Spleen (tissue), 11 donors: Measurements from ENCODE around the gene TMEM255B. TPM values are rescaled to one million over a fixed set of nuclear protein-coding genes. Genes with fewer than 3 reads are reported as not detected.

Experiments used
- DNase-seq: peaks from one replicate; pipeline ENCODE4 v3.0.0-alpha.2; 2020
- H3K27ac ChIP-seq, 8 donors: fragments of 200-600 bp; sonication (generic) in 7 of 8; 1 replicate in 4 of 8; 2 replicates in 4 of 8; pipeline versions ENCODE4 v1.5.0 to v1.8.0; 2016 to 2021; ENCODE audit warnings: inconsistent platforms in 4 of 8, mild to moderate bottlenecking in 4 of 8, moderate library complexity in 1 of 8
- H3K27me3 ChIP-seq, 7 donors: fragments of 200-600 bp; sonication (generic) in 6 of 7; replicated peaks in 1 of 7; 1 replicate in 4 of 7; 2 replicates in 3 of 7; pipeline versions ENCODE4 v1.5.0 to v1.8.0; 2016 to 2021; ENCODE audit warnings: inconsistent platforms in 3 of 7, mild to moderate bottlenecking in 1 of 7
- H3K36me3 ChIP-seq, 6 donors: fragments of 200-600 bp; sonication (generic) in 5 of 6; 1 replicate in 4 of 6; 2 replicates in 2 of 6; pipeline versions ENCODE4 v1.5.0 to v1.8.0; 2016 to 2021; ENCODE audit warnings: inconsistent platforms in 2 of 6
- H3K4me1 ChIP-seq, 6 donors: fragments of 200-600 bp; sonication (generic) in 5 of 6; 1 replicate in 3 of 6; 2 replicates in 3 of 6; pipeline versions ENCODE4 v1.5.0 to v1.8.0; 2016 to 2021; ENCODE audit warnings: inconsistent platforms in 3 of 6
- H3K4me3 ChIP-seq, 8 donors: fragments of 200-600 bp; sonication (generic) in 7 of 8; 1 replicate in 4 of 8; 2 replicates in 4 of 8; pipeline versions ENCODE4 v1.5.0 to v1.8.0; 2016 to 2021; ENCODE audit warnings: inconsistent platforms in 4 of 8, mild to moderate bottlenecking in 4 of 8, moderate library complexity in 2 of 8
- H3K9me3 ChIP-seq, 8 donors: fragments of 200-600 bp; sonication (generic) in 7 of 8; 1 replicate in 4 of 8; 2 replicates in 4 of 8; pipeline versions ENCODE4 v1.5.0 to v1.8.0; 2016 to 2021; ENCODE audit warnings: inconsistent platforms in 4 of 8
- POLR2A ChIP-seq, 3 donors: fragments of 450-650 bp; IDR thresholded peaks; one replicate each; pipeline ENCODE4 v1.5.1; 2017; ENCODE audit warnings: antibody characterized with exemption in 3 of 3, mild to moderate bottlenecking in 1 of 3
- POLR2AphosphoS5 ChIP-seq, 3 donors: sonication (generic); formaldehyde crosslinking; IDR thresholded peaks; one replicate each; pipeline ENCODE4 v1.5.1; 2017; ENCODE audit warnings: antibody characterized with exemption in 3 of 3
- WGBS, 5 donors: extraction: QIAGEN DNeasy Blood & Tissue Kit in 3 of 5; methylation state at CpG; one replicate each; pipeline versions ENCODE4 v1.1.5 to v1.1.7; 2013 to 2018; 5-methylcytosine and 5-hydroxymethylcytosine counted together
- intact Hi-C: fragments of 100-400 bp; cut with DNase I; formaldehyde crosslinking; loops from one replicate; pipeline ENCODE4 v1.15.0; 2023; ENCODE audit warnings: low total_unique reads
- polyA plus RNA-seq, 3 donors: library from polyadenylated mRNA; stranded (reverse); fragments of 200-250 nt; gene quantifications; one replicate each; pipeline ENCODE4 v1.2.1, GENCODE V29; 2013
- total RNA-seq, 7 donors: library from RNA; depleted of rRNA in 3 of 7; stranded (reverse); fragments of >200 nt in 3 of 7; fragmentation: NEBNext Ultra II Directional in 4 of 7; extraction: Animal tissue kit (Norgen Biotek cat#: 25700) in 4 of 7; gene quantifications; one replicate each; pipeline versions ENCODE4 v1.1.0 to v1.2.1, GENCODE V29; 2016 to 2021
- TF ChIP-seq, protein P1 (sequence below), 11 experiments: fragments of 200-600 bp in 7 of 11; fragments of 450-650 bp in 4 of 11; sonication (generic) in 4 of 11; IDR thresholded peaks in 8 of 11; conservative IDR thresholded peaks in 3 of 11; 1 replicate in 7 of 11; 2 replicates in 4 of 11; pipeline versions ENCODE4 v1.4.0 to v1.8.0; 2016 to 2021; ENCODE audit warnings: antibody characterized with exemption in 11 of 11, inconsistent platforms in 4 of 11, mild to moderate bottlenecking in 1 of 11
- donor health status: healthy with polysubstance abuse.
- donor health status: DM: no; HTN: no; CAD: no; lungs with moderate emphysema.
- donor health status: DM: no; HTN: no; CAD: no.
- donor health status: Bipolar disorder and iron deficiency.
- donor health status: healthy.
- donor health status: DM: no; HTN: no; CAD: no.
- donor health status: DM: yes; HTN: yes; CAD: no.

The TMEM255B gene
- total and polyA plus RNA-seq, 10 donors = 5.7 to 26.9 (median 12.3) TPM

DNA sequence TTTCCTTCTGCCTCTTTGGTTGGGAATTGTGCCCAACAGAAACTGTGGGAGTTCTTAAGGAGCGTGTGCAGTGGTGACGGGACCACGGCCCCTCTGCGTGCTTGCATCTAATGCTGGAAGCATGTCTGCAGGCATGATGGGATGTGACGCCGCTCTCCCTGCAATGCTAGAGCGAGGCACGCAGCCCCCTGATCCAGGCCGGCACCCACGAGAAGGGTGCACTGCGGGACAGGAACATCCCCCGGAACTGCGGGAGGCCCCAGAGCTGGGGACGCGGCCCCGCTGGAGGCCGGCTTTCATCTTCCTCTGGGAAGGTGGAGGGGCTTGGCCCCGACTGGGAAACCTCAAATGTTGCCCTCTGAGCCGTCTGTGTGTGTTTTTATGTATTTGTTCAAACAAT is 32.7 kb downstream of the TMEM255B start:
- peaks cover 0 to 6% (median 0%) of the 10 kb centered on the region in 7 donors for H3K27me3 ChIP-seq
- 77 to 86% (median 79%) methylated on average over 17 to 19 of the region's 19 CpGs for WGBS, 5 donors
- intact Hi-C loops = no loop called here
- H3K4me1 ChIP-seq = no peaks in the 10 kb centered on the region
- peaks cover 0 to 17% (median 0%) of the 10 kb centered on the region in 6 donors for H3K36me3 ChIP-seq
- H3K27ac ChIP-seq = no peak overlapping the region
- peak; percentile 56 for DNase-seq
- no peaks in the 10 kb centered on the region for H3K9me3 ChIP-seq
- TF ChIP-seq POLR2AphosphoS5 (IDR thresholded peaks at IDR 0.05) (no peak), POLR2A (IDR thresholded peaks at IDR 0.05) (no peak)
- TF ChIP-seq, protein P1, sequence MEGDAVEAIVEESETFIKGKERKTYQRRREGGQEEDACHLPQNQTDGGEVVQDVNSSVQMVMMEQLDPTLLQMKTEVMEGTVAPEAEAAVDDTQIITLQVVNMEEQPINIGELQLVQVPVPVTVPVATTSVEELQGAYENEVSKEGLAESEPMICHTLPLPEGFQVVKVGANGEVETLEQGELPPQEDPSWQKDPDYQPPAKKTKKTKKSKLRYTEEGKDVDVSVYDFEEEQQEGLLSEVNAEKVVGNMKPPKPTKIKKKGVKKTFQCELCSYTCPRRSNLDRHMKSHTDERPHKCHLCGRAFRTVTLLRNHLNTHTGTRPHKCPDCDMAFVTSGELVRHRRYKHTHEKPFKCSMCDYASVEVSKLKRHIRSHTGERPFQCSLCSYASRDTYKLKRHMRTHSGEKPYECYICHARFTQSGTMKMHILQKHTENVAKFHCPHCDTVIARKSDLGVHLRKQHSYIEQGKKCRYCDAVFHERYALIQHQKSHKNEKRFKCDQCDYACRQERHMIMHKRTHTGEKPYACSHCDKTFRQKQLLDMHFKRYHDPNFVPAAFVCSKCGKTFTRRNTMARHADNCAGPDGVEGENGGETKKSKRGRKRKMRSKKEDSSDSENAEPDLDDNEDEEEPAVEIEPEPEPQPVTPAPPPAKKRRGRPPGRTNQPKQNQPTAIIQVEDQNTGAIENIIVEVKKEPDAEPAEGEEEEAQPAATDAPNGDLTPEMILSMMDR (IDR thresholded peaks at IDR 0.05 in 8 of 11, conservative IDR thresholded peaks at IDR 0.05 in 3 of 11) = no peak
- H3K4me3 ChIP-seq = no peak overlapping the region

DNA sequence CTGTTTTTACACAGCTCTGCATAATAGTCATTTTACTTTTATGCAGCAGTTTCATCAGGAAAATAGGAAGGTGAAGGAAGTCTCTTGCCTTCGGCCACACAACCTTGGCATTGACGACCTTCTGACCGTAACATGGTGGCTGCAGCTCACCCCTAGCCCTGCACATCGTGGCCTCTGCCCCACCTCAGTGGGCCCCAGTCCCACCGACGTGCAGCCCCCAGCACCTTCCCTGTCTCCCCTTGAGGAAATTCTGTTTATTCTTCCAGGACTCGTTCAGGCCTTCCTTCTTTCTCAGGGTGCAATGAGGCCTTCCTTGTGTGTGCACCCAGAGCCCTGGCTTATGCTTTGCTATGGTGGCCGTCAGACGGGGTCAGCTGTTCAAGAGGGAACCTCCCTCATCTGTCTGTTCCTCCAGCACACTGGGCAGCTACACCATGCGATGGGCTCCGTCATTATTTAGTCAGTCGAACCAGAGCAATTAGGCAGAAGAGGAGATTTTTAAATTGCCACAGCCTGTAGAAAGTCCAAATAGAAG is 33.3 kb downstream of the TMEM255B start:
- Histone ChIP-seq H3K4me3 (no peak overlapping the region), H3K4me1 (no peaks in the 10 kb centered on the region), H3K9me3 (no peaks in the 10 kb centered on the region), H3K27me3 (peaks cover 0 to 6% (median 0%) of the 10 kb centered on the region in 7 donors), H3K27ac (no peak overlapping the region), H3K36me3 (peaks cover 0 to 23% (median 0%) of the 10 kb centered on the region in 6 donors)
- no peak for TF ChIP-seq POLR2AphosphoS5 (IDR thresholded peaks at IDR 0.05)
- no peak for TF ChIP-seq POLR2A (IDR thresholded peaks at IDR 0.05)
- TF ChIP-seq, protein P1 (IDR thresholded peaks at IDR 0.05 in 8 of 11, conservative IDR thresholded peaks at IDR 0.05 in 3 of 11) = no peak
- WGBS, 5 donors = 67 to 80% (median 79%) methylated on average over 12 of the region's 12 CpGs
- DNase-seq = peak; percentile 52
- intact Hi-C loops = no loop called here

DNA sequence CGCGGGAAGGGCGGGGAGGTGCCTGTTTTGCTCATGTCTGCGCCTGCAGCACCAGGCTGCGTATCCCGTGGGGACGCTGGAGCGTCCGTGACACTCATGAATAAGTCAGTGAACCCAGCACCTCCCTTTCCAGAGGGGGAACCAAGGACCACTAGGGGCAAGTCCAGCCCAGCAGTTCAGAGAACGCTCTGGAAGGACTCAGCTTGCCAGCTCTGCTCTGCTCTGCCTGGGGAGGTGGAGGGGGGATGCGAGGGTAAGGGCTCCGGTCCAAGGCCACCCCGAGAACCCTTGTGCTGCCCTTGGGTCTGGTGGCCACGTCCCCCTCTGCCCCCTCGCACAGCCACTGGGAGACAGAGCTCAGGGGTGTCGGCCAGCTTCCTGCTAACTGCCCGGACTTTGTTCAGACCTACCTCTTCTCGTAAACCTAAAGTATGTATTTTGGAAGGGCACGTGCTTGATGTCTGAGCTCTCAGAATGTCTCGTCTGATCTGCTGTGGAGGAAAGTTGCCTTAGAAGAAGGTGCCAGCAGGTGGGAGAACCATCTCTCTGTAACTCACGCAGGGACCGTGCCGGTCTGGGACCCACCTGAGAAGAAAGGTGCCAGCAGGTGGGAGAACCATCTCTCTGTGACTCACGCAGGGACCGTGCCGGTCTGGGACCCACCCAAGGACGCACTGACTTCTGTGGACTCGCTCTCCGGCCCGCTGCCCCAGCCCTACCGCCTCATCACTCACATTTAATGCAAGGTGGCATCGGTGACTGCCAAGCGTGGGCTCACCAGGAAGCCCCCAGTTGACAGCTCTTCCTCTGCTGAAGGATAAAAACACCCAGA is 34.1 kb downstream of the TMEM255B start:
- TF ChIP-seq POLR2AphosphoS5 (IDR thresholded peaks at IDR 0.05) = no peak
- TF ChIP-seq, protein P1 (IDR thresholded peaks at IDR 0.05 in 8 of 11, conservative IDR thresholded peaks at IDR 0.05 in 3 of 11) = no peak
- TF ChIP-seq POLR2A (IDR thresholded peaks at IDR 0.05) = no peak
- 83 to 85% (median 84%) methylated on average over 23 to 33 of the region's 33 CpGs for WGBS, 5 donors

DNA sequence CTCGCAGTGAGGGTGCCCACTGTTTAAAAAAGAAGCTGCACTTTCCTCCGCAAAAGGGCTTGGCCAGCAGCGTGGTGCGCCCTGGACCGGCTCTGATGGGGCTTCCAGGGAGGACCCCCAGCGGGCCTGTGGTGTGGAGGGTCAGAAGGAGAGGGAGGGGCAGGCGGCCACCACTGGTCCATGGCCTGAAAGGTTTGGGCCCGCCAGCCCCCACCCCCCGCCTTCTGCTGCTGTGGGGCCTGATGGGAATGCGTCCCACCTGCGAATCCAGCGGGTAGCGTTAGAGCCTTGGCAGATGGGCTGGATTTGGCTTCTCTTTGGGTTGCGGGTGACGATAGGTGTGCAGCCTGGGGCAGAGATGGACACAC is 34.7 kb downstream of the TMEM255B start:
- peaks cover 0 to 25% (median 0%) of the 10 kb centered on the region in 6 donors for H3K36me3 ChIP-seq
- H3K4me3 ChIP-seq = no peak overlapping the region
- H3K9me3 ChIP-seq = no peaks in the 10 kb centered on the region
- intact Hi-C loops = no loop called here
- no peaks in the 10 kb centered on the region for H3K4me1 ChIP-seq
- 88 to 98% (median 94%) methylated on average over 8 to 15 of the region's 15 CpGs for WGBS, 5 donors
- TF ChIP-seq, protein P1 (IDR thresholded peaks at IDR 0.05 in 8 of 11, conservative IDR thresholded peaks at IDR 0.05 in 3 of 11) = no peak
- TF ChIP-seq POLR2AphosphoS5 (IDR thresholded peaks at IDR 0.05) (no peak), POLR2A (IDR thresholded peaks at IDR 0.05) (no peak)
- H3K27ac ChIP-seq = no peak overlapping the region
- H3K27me3 ChIP-seq = peaks cover 0 to 1% (median 0%) of the 10 kb centered on the region in 7 donors
- DNase-seq = peak; percentile 64

More for the DNA sequence above, 34.1 kb downstream of the TMEM255B start:
- H3K4me3 ChIP-seq = no peak overlapping the region
- H3K9me3 ChIP-seq = no peaks in the 10 kb centered on the region
- H3K27me3 ChIP-seq = peaks cover 0 to 6% (median 0%) of the 10 kb centered on the region in 7 donors
- peaks cover 0 to 25% (median 0%) of the 10 kb centered on the region in 6 donors for H3K36me3 ChIP-seq
- H3K27ac ChIP-seq = no peak overlapping the region
- no peaks in the 10 kb centered on the region for H3K4me1 ChIP-seq
- intact Hi-C loops = no loop called here
- DNase-seq = peak; percentile 69
